Activated CD4-positive, alpha-beta T cell treated with anti-CD3 and anti-CD28 coated beads, Interleukin-10, Interleukin-2, amounts not matched to agents 100 ng/mL and 50 ng/mL, durations not matched to agents 16 hours and 8 hours (primary cell): ENCODE results near the gene VAV2.
A peak's percentile ranks its signal among the peaks of the same experiment; 100 is the strongest.

Experiments used
- DNase-seq: peaks from one replicate; pipeline ENCODE4 v3.0.0-alpha.2; 2020

Gene VAV2

DNA sequence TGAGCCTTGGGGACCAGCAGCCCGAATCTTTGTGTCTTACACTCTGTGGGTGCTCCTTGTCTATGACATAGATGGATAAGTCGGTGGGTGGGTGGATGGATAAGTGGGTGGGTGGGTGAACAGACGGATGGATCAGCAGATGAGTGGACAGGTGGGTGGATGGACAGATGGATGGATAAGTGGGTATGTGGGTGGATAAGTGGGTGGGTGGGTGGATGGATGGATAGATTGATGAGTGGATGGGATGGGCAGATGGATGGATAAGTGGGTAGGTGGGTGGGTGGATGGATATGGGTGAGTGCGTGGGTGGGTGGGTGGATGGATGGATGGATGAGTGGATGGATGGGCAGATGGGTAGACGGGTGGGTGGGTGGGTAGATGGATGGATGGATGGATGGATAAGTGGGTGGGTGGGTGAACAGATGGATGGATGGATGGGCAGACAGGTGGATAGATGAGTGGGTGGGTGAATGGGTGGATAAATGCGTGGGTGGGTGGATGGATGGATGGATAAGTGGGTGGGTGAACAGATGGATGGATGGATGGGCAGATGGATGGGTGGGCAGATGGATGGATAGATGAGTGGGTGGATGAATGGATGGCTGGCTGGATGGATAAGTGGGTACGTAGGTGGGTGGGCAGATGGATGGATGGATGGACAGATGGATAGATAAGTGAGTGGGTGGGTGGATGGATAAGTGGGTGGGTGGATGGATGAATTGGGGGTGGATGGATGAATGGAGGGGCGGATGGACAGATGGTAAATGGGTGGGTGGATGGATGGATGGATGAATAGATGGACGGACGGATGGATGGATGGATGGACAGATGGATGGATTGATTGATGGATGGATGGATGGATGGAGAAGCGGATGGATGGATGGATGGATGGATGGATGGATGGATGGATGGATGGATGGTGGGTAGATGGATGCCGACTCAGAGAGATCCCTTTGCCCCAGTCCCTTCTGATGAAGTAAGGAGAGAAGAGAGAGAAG, 121.2 kb downstream of the VAV2 start:
- DNase-seq, result no peak

- DNase-seq, result peak; percentile 14
These were observed 122.3 kb downstream of the VAV2 start for GRCh38 chr9:133869674-133870405.

GRCh38 chr9:133868203-133868602, 123.9 kb downstream of the VAV2 start:
- DNase-seq, result no peak

DNA sequence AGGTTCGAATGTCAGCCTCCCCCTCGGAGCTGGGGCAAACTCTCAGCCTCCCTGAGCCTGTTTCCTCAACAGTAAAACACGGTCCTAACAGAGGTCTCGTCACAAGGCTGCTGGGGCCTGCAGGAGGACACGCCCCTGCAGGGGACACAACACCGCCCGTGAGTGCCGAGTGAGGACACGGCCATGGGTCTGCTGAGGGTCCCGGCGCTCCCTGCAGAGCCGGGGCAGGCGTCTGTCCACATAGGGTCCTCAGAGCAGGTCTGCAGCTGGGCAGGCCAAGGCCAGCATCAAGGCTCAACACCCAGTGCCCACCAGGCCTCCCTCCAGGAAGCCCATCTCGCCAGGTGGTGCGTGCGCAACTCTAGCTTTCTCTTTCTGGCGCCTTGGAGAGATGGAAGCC, 125.2 kb downstream of the VAV2 start:
- DNase-seq, result no peak

GRCh38 chr9:133864011-133864410, 128.1 kb downstream of the VAV2 start:
- DNase-seq, result no peak

- no peak for DNase-seq
These were observed 128.9 kb downstream of the VAV2 start for GRCh38 chr9:133863257-133863592.

GRCh38 chr9:133862585-133863256, 129.4 kb downstream of the VAV2 start:
- no peak for DNase-seq

- DNase-seq, result no peak
These were observed 130.4 kb downstream of the VAV2 start for GRCh38 chr9:133861692-133862091.

DNA sequence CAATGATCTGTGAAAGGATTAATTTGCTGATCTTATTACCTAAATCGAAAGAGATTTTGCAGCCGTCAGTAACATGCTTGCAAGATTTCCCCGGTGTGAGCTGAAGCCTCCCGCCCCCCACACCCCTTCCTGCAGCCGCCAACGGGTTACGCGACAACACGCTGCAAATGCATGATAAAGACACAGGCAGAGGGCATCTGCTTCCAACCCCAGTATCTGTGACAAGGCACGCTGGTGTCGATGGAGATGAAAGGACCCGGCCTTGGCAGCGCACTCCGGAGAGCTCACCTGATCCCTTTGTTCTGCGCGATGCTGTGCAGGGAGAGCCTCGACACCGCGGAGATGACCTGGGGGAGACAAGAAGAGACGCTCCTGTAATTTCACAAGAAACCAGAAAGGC, 131.0 kb downstream of the VAV2 start:
- no peak for DNase-seq

DNA sequence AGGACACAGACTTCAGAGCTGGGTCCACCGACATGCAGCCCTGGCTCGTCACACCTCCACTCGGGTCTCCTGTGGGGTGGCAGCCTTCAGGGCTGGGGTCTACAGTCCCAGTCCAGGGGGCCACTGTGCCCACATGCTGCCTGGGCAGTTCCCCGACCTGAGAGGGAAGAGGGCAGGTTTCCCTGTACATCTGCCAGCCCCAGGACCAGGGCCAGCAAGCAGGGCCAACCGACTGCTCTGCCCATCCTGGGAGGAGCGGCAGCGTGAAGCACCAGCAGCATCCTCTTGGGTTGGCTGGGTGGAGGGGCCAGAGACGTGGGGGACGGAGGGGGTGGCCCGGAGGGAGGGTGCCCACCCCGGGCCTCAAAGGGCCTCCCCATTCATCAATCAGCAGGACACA, 133.4 kb downstream of the VAV2 start:
- DNase-seq, result no peak

GRCh38 chr9:133857639-133858038, 134.5 kb downstream of the VAV2 start:
- no peak for DNase-seq

DNA sequence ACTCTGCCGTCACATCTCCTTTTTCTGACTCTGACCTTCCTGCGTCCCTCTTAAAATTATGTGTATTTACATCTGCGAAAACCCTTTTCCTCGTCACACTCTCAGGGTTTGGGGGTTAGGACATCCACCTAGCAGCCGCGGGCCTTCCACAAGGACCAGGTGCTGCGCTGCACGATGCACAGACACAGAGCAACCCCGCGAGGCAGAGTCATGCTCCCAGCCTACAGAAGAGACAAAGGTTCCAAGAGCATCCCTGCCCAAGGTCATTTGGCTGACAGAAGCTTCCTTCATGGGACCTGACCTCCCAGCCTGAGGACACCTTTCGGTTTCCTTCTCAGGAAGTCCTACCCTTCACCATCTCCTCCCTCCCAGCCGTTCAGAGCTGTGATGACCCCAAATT, 135.3 kb downstream of the VAV2 start:
- DNase-seq, result no peak

- DNase-seq, result no peak
These were observed 136.2 kb downstream of the VAV2 start for GRCh38 chr9:133855802-133856521.

GRCh38 chr9:133855371-133855770, 136.8 kb downstream of the VAV2 start:
- no peak for DNase-seq

- DNase-seq, result no peak
These were observed 137.4 kb downstream of the VAV2 start for GRCh38 chr9:133854765-133855164.

DNA sequence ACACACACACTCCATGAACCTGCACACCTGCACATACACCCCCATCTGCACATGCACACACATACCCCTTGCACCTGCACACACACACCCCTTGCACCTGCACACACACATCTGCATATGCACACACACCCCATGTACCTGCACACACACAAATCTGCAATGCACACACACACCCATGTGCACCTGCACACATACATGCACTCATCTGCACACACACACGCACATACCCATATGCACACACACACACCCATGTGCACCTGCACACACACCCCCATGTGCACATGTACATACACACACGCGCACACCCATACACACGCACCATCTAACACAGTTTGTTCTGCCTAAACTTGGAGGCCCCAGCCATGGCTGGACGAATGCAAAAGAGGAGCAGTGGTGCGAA, 138.1 kb downstream of the VAV2 start:
- no peak for DNase-seq

- DNase-seq, result no peak
These were observed 138.8 kb downstream of the VAV2 start for GRCh38 chr9:133853331-133853730.

- DNase-seq, result no peak
These were observed 139.7 kb downstream of the VAV2 start for GRCh38 chr9:133852431-133852830.

GRCh38 chr9:133851693-133852092, 140.4 kb downstream of the VAV2 start:
- DNase-seq, result no peak

GRCh38 chr9:133850937-133851336, 141.2 kb downstream of the VAV2 start:
- DNase-seq, result no peak

DNA sequence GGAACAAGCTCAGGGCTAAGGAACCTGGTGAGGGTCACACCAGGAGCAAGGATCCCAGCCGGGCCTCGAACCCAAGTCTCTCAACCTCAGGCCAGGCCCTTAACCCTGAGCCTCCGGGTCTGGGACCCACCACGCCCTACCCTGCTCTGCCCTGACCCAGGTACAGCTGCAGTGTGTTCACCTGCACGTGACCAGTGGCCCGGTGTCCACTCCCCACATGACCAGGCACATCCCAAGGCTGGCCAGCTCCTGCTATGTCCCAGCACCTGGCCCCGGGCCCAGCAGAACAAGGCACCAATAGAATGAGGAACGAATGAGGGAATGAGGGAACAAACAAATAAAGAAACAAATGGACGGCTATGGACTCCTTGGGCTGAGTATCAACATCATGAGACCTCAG, 142.0 kb downstream of the VAV2 start:
- no peak for DNase-seq

- no peak for DNase-seq
These were observed 142.9 kb downstream of the VAV2 start for GRCh38 chr9:133849110-133849670.
